ENCODE data around the gene CLEC4G. TPM values are rescaled to one million over a fixed set of nuclear protein-coding genes. Genes with fewer than 3 reads are reported as not detected.
A peak's percentile ranks its signal among the peaks of the same experiment; 100 is the strongest.

The CLEC4G gene
- polyA plus RNA-seq, 1 donor (not counting 4 experiments of a cell fraction or from before 2014, with no cell fraction given), result not detected

DNA sequence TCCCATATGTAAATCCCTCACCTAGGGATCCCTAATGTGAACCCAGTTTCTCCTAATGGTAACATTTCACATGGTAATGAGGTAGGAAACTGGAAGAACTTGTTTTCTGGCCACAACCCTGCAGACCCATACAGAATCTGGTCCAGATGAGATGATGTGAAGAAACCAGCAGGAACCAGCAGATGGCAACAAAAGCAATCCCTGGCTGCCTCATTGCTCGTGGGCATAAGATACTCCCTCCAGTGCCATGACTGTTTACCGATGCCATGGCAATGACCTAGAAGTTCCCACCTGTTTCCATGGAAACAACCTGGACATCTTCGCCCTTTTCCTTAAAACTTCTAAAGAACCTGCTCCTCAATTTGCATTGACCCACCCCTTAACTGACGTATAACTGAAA is 16.8 kb upstream of the CLEC4G start:
- no peak for TF ChIP-seq EZH2 (IDR thresholded peaks at IDR 0.05; ENCODE audit: low read length)
- peak; percentile 36 to 63 (median 62) for TF ChIP-seq CTCF (optimal IDR thresholded peaks at IDR 0.05 in 1 of 3, IDR thresholded peaks at IDR 0.05 in 1 of 3, conservative IDR thresholded peaks at IDR 0.05 in 1 of 3; ENCODE audit: extremely low read depth in 1 of 3, insufficient read depth in 2 of 3, low read length in 3 of 3)
- H3K9me3 ChIP-seq (ENCODE audit: control insufficient read depth, low read depth, low read length), result no peaks in the 10 kb centered on the region
- H3K36me3 ChIP-seq (ENCODE audit: control insufficient read depth in 2 of 2, extremely low read depth in 1 of 2, insufficient read depth in 2 of 2, low read length in 2 of 2), result no peaks in the 10 kb centered on the region
- no peak overlapping the region for H3K9ac ChIP-seq (ENCODE audit: control insufficient read depth, extremely low read depth, insufficient read depth, low read length)
- no peak overlapping the region for H3K4me3 ChIP-seq (ENCODE audit: control insufficient read depth in 2 of 3, extremely low read depth in 1 of 3, insufficient read depth in 2 of 3, low read depth in 1 of 3, low read length in 3 of 3)
- no peaks in the 10 kb centered on the region for H3K27me3 ChIP-seq (ENCODE audit: control insufficient read depth, extremely low read depth, insufficient read depth, low read length)
- H3K9me1 ChIP-seq (ENCODE audit: control insufficient read depth, extremely low read depth, insufficient read depth, low read length), result no peaks in the 10 kb centered on the region
- peak; percentile 23 for FAIRE-seq
- no peaks in the 10 kb centered on the region for H3K4me1 ChIP-seq (ENCODE audit: control insufficient read depth, extremely low read depth, insufficient read depth, low read length)
- H3K79me2 ChIP-seq (ENCODE audit: control insufficient read depth, insufficient read depth, low read length), result no peaks in the 10 kb centered on the region
- no peak overlapping the region for H2AFZ ChIP-seq (ENCODE audit: control insufficient read depth, low read length)
- no peak for DNase-seq (ENCODE audit: low read depth, low spot score)
- H3K27ac ChIP-seq (ENCODE audit: control insufficient read depth, insufficient read depth, low read length), result no peak overlapping the region
- H3K4me2 ChIP-seq (ENCODE audit: control insufficient read depth, extremely low read depth, insufficient read depth, low read depth, low read length), result no peak overlapping the region
- dilution Hi-C loops (cut with MboI; ENCODE audit: extremely low pct_ligation_motif_present, low sequenced_read_pairs), result no loop called here
- H4K20me1 ChIP-seq (ENCODE audit: control insufficient read depth, extremely low read depth, insufficient read depth, low read length), result no peaks in the 10 kb centered on the region

GRCh38 chr19:7748171-7748570 is 16.3 kb upstream of the CLEC4G start:
- H3K9me3 ChIP-seq (ENCODE audit: control insufficient read depth, low read depth, low read length), result no peaks in the 10 kb centered on the region
- DNase-seq (ENCODE audit: low read depth, low spot score) (no peak), FAIRE-seq (no peak)
- no peaks in the 10 kb centered on the region for H3K79me2 ChIP-seq (ENCODE audit: control insufficient read depth, insufficient read depth, low read length)
- H3K9ac ChIP-seq (ENCODE audit: control insufficient read depth, extremely low read depth, insufficient read depth, low read length), result no peak overlapping the region
- H4K20me1 ChIP-seq (ENCODE audit: control insufficient read depth, extremely low read depth, insufficient read depth, low read length), result no peaks in the 10 kb centered on the region
- H3K27me3 ChIP-seq (ENCODE audit: control insufficient read depth, extremely low read depth, insufficient read depth, low read length), result no peaks in the 10 kb centered on the region
- no peak overlapping the region for H3K4me3 ChIP-seq (ENCODE audit: control insufficient read depth in 2 of 3, extremely low read depth in 1 of 3, insufficient read depth in 2 of 3, low read depth in 1 of 3, low read length in 3 of 3)
- TF ChIP-seq EZH2 (IDR thresholded peaks at IDR 0.05; ENCODE audit: low read length) (no peak), CTCF (optimal IDR thresholded peaks at IDR 0.05 in 1 of 3, IDR thresholded peaks at IDR 0.05 in 1 of 3, conservative IDR thresholded peaks at IDR 0.05 in 1 of 3; ENCODE audit: extremely low read depth in 1 of 3, insufficient read depth in 2 of 3, low read length in 3 of 3) (no peak)
- H3K27ac ChIP-seq (ENCODE audit: control insufficient read depth, insufficient read depth, low read length), result no peak overlapping the region
- H3K4me2 ChIP-seq (ENCODE audit: control insufficient read depth, extremely low read depth, insufficient read depth, low read depth, low read length), result no peak overlapping the region
- no peaks in the 10 kb centered on the region for H3K4me1 ChIP-seq (ENCODE audit: control insufficient read depth, extremely low read depth, insufficient read depth, low read length)
- no peak overlapping the region for H2AFZ ChIP-seq (ENCODE audit: control insufficient read depth, low read length)
- H3K9me1 ChIP-seq (ENCODE audit: control insufficient read depth, extremely low read depth, insufficient read depth, low read length), result no peaks in the 10 kb centered on the region
- H3K36me3 ChIP-seq (ENCODE audit: control insufficient read depth in 2 of 2, extremely low read depth in 1 of 2, insufficient read depth in 2 of 2, low read length in 2 of 2), result no peaks in the 10 kb centered on the region
- dilution Hi-C loops (cut with MboI; ENCODE audit: extremely low pct_ligation_motif_present, low sequenced_read_pairs), result no loop called here

Measured in keratinocyte (primary cell).